ENCODE measurements around the gene SHROOM2. TPM values are rescaled to one million over a fixed set of nuclear protein-coding genes. Genes with fewer than 3 reads are reported as not detected.

SHROOM2 gene
- total RNA-seq, 1 donor from 2014 or later = 12.3 TPM

- DNase-seq = peak; percentile 49
Observed at GRCh38 chrX:9899640-9900111, 113.4 kb downstream of the SHROOM2 start.

- DNase-seq = peak; percentile 29
Observed at GRCh38 chrX:9902656-9903055, 116.4 kb downstream of the SHROOM2 start.

GRCh38 chrX:9903146-9903545 is 116.9 kb downstream of the SHROOM2 start:
- no peak for DNase-seq

- no peak for DNase-seq
Observed at GRCh38 chrX:9905288-9905687, 119.1 kb downstream of the SHROOM2 start.

- no peak for DNase-seq
Observed at GRCh38 chrX:9905721-9906120, 119.5 kb downstream of the SHROOM2 start.

GRCh38 chrX:9906919-9907318 is 120.7 kb downstream of the SHROOM2 start:
- no peak for DNase-seq

- DNase-seq = no peak
Observed at GRCh38 chrX:9907645-9908387, 121.6 kb downstream of the SHROOM2 start.

GRCh38 chrX:9909254-9909653 is 123.0 kb downstream of the SHROOM2 start:
- DNase-seq = peak; percentile 2

GRCh38 chrX:9911487-9911886 is 125.3 kb downstream of the SHROOM2 start:
- no peak for DNase-seq

- DNase-seq = peak; percentile 20
Observed at GRCh38 chrX:9912351-9913145, 126.3 kb downstream of the SHROOM2 start.

- no peak for DNase-seq
Observed at GRCh38 chrX:9913146-9913433, 126.9 kb downstream of the SHROOM2 start.

- DNase-seq = no peak
Observed at GRCh38 chrX:9917861-9918260, 131.6 kb downstream of the SHROOM2 start.

GRCh38 chrX:9919632-9920172 is 133.5 kb downstream of the SHROOM2 start:
- DNase-seq = no peak

- DNase-seq = no peak
Observed at GRCh38 chrX:9921407-9921806, 135.2 kb downstream of the SHROOM2 start.

- no peak for DNase-seq
Observed at GRCh38 chrX:9923357-9923756, 137.1 kb downstream of the SHROOM2 start.

GRCh38 chrX:9926002-9926401 is 139.8 kb downstream of the SHROOM2 start:
- DNase-seq = peak; percentile 19

- peak; percentile 10 for DNase-seq
Observed at GRCh38 chrX:9927698-9928482, 141.7 kb downstream of the SHROOM2 start.

- DNase-seq = no peak
Observed at GRCh38 chrX:9935436-9935835, 149.2 kb downstream of the SHROOM2 start.

- DNase-seq = no peak
Observed at GRCh38 chrX:9937761-9938160, 151.5 kb downstream of the SHROOM2 start.

- DNase-seq = no peak
Observed at GRCh38 chrX:9938516-9938915, 152.3 kb downstream of the SHROOM2 start.

- peak; percentile 69 for DNase-seq
Observed at GRCh38 chrX:9940421-9940820, 154.2 kb downstream of the SHROOM2 start.

GRCh38 chrX:9942086-9942485 is 155.9 kb downstream of the SHROOM2 start:
- DNase-seq = no peak

- DNase-seq = no peak
Observed at GRCh38 chrX:9943420-9943819, 157.2 kb downstream of the SHROOM2 start.

All from occipital lobe (tissue), 2 donors.